ENCODE data around the gene ARL10.

The ARL10 gene, protein sequence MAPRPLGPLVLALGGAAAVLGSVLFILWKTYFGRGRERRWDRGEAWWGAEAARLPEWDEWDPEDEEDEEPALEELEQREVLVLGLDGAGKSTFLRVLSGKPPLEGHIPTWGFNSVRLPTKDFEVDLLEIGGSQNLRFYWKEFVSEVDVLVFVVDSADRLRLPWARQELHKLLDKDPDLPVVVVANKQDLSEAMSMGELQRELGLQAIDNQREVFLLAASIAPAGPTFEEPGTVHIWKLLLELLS

DNA sequence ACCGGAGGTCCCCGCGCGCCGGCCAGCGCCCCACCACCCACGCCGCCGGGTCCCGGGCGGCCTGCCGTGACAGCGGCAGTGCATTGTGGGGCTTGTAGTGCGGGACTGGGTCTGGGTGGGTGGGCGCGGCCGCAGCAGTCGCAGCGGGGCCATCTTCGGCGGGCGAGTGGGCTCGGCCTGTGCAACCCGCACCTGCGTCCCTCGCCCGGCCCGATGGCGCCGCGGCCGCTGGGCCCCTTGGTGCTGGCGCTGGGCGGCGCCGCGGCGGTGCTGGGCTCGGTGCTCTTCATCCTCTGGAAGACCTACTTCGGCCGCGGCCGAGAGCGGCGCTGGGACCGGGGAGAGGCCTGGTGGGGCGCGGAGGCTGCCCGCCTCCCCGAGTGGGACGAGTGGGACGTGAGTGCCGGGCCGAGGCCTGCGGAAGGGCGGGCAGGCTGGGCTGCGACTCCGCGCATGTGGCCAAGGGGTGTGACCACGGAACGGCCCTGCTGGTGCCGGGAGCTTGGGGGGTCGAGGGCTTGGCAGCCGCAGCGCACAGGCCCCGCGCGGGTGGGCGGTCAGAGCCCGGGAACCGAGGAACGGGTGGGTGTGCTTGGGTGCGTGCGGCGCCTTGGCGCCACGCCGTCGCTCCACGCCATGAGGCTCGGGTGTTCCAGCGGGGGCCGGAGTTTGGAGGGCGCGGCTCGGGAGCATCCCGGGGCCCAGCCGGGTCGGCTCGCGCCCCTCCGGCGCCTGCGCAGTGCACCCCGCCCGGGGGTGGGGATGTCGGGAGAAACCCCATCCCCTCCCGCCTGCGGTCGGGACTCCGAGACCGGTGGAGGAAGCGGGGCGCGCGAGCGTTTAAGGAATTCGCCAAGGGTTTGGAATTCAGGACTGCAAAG is at the start of gene ARL10:
Gene ARL10 (plus strand): TSS at position 137 of the 881 bp plus-strand sequence. CDS start 77 bp downstream, at position 214.
- DNase-seq, result peak; percentile 59

DNA sequence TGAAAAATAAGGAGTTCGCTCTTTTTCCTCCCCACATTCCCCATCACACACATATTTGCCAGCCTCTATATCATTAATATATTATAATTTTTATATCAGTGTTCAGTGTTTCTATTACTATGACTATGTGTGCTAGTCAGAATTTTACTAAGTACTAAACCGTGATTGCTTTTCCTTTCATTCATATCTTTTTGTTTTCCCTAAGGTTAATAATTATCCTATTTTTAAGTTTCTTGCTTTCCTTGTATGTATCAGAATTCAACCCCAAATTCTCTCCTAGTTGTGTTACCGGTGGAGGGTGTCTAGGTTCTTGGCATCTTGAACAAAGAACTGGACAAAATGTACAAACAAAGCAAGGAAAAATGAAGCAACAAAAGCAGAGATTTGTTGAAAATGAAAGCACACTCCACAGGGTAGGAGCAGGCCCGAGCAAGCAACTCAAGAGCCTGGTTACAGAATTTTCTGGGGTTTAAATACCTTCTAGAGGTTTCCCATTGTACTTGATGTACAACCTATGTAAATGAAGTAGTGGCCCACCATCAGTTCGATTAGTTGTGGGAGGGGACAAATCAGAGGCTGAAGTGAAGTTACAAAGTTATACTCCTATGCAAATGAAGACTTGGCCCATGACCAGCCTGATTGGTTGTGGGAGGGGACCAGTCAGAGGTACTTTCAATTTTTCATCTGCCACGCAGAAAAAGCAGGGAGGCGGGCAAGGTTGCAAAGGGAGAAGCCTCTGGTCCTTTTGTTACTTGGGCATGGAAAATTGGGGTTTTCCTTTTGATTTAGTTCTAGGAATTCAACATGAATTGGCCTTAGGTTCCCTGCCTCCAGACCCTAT is 47.5 kb upstream of the ARL10 start:
- DNase-seq, result no peak

DNA sequence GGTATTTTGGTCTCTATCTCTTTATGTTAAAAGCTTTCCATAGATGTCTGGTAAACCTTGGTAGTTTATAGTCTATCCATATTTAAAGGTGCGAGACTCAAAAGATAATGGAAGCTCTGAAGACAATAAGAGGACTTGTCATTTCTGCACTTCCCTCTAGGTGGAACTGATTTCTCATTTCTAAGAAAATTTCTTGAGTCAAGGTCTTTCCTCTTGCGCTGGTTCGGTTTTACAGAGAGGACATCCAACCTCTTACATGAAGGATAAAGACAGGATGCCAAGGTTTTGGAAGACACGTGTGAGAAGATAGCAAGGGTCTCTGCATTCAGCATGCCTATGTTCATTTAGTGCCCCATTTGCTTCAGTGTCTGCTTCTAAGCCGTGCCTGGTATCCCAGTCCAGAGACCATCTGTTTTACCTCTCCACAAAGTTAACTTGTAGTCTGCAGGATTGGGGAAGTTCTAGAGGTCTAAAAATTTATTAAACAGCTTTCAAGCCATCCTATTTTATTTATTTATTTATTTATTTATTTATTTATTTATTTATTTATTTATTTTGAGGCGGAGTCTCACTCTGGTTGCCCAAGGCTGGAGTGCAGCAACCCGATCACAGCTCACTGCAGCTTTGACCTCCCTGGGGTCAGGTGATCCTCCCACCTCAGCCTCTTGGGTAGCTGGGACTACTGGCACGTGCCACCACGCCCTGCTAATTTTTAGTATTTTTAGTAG is 45.3 kb upstream of the ARL10 start:
- peak; percentile 50 for DNase-seq

DNA sequence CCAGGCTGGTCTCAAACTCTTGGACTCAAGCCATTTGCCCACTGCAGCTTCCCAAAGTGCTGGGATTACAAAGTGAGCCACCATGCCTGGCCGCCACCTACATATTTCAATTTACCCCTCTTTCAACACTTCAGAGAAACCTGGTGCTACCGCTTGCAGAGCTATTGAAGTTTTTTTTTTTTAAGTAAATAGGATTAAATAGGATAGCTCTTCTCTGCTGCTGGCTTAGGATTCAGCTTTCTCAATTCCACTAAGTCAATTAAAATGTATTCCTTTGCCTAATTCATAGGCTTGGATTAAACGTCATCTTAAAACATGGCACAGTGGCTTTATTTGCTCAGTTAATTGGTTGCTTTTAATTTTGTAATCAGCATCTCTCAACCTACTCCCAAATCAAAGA is 44.7 kb upstream of the ARL10 start:
- peak; percentile 90 for DNase-seq

DNA sequence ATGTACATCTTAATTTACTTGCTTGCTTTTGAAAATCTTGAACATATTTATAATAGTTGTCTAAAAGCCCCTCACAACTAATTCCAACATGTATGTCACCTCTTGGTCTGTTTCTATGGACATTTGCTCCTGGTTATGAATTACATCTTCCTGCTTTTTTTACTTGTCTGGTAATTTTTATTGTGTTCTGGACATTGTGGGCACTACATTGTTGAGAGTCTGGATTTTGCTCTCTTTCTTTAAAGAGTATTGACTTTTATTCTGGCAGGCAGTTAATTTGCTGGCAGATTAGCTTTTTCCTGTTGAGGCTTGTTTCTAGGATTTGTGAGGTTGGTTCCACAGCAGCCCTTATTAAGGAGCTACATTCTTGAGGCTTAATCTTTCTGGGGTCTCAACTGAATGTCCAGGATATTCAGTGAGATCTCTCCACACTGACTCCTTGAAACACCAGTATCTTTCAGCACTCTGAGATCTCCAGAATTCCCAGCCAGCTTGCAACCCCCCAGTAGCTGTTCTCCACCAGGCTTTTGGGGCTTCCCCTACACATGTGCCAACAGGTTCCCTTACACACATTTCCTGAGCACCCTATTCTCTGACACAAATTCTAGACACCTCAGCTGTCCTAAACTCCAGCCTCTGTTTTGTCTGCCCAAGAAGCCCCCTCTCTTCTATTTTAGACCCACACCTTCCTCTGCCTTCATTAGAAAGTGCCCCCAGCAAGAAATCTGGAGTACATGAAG is 31.1 kb upstream of the ARL10 start:
- DNase-seq, result no peak

DNA sequence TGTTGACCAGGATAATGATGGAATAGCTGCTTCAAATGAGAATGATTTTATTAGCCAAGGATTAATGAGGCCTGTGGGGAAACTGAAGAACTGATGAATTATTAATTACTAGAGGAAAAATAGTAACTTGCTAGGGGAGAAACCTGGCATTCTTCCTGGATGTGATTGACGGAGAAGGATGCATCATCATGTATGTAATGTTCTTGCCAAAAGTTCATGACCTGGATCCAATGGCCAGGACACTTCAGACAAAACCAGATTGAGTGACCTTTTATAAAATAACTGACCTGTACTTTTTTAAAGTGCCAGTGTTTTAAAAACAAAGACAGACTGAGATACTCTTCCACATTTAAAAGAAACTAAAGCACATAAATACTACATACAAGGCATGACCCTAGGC is 27.4 kb upstream of the ARL10 start:
- DNase-seq, result no peak

DNA sequence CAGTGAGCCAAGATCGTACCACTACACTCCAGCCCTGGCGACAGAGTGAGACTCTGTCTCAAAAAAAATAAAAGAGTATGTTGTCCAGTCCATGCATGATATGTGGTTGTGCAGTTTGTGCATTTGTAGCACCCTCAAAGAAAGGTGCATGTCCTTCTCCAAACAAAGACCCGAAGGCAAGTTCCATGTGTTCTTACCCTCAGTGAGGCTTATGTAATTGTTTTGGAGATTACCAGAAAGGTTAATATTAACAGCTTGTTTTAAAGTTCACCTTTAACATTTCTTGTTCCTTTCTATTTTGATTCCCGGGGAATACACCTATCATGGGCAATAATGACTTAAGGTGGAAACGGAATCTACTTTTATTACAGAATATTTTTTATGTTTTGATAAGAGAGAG is 26.0 kb upstream of the ARL10 start:
- no peak for DNase-seq

DNA sequence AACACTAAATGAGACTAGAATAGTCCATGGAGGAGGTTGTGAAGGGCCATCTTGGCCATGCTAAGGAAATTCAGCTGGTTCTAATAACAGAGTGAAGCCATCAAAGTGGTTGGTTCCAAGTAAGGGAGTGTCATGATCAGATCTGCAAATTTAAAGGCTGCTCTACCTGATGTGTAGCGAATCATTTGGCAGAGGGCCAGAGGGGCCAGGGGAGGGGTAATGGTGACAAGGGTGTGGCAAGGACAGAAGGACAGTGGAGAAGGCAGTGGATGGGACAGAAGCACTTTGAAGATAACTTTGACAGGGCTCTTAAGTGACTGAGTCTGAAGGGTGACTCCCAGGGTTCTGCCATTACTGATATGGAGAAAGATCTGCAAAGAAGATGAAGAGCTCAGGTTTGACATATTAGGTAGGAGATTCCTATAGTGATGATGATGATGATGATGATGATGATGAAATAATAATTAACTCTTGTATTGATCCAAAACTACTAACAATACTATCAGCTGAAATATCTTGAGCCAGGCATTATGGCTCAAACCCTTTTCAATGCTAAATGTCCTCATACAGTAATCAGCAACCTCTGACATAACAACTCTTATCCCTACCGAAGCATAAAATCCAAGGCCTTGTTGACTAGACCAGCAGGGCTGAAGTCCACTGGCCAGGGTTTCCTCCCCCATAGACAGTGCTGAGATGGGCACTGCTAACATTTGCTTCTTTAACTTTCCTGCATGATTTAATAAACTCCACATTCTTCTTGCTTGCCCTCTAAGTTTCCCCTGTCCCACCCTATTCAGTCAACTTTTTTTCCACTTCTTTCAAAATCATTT is 23.7 kb upstream of the ARL10 start:
- no peak for DNase-seq

DNA sequence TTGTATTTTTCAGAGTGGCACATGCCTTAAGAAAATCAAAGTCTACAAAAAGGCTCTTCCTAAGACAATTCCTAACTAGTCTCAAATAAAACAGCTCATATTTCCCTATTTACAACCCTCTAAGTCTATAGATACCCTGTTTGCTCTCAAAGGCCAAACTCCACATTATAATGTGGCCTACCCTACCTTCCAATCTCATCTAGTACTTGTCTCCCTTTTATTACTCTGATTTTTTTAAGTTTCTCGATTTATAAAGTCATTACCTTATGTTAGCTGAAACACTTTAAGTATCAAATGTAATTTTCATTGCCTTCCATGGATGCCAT is 23.2 kb upstream of the ARL10 start:
- DNase-seq, result no peak

DNA sequence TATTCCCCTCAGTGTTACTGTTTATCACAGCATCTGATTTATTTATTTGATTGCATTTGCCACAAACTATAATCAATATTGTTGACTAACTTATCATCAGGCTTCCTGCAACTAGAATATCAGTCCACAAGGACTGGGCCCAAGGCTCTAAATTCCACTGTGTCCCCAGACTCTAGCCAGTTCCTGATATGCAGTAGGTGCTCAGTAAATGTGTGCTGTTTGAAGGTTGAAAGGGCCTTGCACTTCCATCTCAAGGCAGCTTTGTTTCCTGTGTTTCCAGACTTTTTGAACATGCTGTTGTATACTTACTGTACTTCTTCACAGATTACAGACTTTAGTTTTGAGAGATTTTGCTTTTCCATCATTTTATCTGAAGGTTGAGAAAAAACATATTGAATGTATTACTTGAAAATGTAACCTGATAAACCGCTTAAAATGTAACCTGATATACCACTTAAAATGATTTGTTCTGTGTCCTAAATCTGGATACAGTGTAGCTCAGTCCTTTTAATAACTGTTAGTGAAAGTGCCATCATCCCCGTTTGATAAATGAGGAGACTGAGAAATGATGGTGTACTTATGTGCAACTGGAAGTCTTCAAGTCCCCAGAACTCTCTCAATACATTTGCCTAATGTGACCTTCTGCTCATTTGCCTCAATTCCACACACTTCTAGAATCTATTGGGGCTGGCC is 22.4 kb upstream of the ARL10 start:
- peak; percentile 18 for DNase-seq

DNA sequence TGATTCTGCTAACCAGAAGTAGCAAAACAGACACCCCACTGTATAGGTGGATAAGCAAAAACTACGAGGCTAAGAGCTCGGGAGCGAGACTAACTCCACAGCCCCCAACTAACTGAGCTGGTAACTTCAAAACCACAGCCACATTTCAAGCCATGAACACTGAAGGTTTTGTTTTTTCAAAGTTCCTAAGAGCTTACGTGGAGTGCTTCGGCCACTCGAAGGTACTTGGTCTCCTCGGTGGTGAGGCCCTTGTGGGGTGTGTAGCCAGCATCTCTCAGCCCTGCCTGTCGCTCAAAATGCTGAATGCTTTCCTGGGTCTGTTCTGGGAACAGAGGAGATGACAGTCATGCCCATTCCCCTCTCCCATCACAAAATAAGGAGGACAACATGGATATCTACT is 14.9 kb upstream of the ARL10 start:
- no peak for DNase-seq

DNA sequence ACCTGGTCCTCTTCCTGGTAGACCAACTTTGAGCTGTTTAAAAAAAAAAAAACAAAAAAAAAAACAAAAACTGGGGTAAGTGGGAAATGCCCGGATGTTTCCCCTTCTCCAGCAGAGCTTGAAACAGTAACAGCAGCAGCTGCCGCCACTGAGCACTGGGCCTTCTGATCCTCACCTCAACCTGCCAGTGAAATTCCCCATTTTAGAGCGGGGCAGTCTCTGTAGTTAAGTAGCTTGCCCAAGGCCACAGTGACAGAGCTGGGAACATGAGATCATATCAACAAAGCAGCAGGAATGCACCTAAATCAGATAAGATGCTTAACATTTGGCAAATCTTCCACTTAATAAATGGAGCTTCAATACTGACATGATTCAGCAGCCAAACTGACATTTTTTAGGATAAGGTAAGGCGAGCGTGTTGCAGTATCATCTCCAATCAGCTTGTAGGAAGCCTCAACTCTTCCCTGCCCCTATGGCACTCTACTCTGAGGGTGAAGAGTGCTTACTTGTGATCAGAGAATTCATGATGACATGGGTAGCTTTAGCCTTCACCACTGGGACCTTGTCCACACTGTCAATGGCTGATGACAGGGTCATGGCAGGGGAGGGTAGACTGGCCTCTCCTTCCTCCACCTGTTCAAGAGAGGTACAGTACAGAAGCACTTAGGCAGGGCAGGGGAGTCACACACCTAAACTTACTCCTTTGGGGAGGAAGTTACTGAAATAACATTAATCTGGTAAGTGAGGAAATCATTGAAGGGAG is 13.0 kb upstream of the ARL10 start:
- no peak for DNase-seq

DNA sequence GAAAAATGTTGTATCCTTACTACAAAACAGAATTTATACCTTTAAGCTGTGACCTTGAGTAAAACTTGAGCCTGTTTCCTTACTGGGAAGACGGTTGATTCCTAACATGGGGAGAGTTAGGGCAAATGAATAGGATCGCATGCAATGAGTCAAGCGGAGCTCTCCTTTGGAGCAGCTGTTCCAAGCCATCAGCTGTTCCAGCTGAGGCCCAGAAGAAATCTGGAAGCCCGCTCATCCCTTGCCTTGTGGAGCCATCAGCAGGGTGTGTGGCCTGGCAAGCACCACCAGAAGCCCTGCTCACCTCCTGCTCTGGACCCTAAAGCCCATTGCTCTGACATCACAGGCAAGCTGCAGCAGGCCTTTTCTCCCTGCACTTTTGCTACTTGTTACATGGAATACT is 11.8 kb upstream of the ARL10 start:
- no peak for DNase-seq

DNA sequence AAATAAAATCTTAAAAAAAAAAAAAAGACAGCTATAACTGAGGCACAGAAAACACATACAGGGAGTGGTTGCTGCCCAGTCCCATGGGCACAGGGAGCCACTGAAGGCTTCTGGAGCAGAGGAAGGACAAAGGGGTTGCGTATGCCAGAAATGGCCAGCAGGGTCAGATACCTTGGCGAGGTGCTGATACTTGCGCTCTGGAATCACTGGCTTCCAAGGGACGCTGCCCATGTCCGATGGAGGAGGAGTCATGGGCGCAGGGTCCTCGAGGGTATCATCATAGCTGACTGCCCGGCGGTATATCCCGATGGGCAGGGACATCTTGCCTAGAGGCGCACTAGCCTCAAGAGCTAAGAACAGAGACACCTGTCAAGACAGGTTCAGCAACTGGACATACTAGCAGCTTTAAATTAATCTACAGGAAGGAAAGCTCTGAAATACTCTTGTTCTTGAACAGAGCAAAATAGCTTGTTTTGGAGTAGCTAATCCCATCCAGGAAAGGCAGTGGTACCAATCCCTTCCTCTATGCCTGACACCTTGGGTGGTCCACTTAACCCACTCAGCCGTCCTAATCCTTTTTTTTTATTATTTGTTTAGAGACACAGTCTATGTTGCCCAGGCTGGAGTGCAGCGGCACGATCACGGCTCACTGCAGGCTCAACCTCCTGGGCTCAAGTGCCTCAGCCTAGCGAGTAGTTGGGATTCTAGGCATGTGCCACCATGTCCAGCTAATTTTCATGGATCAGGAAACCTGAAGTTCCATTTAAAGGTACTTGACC is 9.7 kb upstream of the ARL10 start:
- no peak for DNase-seq

DNA sequence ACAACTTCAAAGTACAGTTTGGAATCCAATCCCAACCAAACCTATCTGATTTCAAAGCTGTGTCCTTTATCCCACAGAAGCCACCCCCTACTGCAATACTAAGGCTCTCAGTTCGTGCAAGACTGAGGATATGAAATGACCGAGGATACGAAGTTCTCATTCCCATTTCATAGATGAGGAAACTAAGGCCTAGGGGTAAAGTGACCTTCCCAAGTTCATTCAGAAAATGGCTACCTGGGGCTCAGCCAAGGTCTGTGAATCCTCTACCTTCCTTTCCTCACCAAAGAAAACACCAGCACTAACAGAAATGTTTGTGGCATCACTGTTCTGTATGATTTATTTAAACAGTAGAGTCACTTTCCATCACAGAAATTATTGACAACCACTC is 9.1 kb upstream of the ARL10 start:
- DNase-seq, result no peak

DNA sequence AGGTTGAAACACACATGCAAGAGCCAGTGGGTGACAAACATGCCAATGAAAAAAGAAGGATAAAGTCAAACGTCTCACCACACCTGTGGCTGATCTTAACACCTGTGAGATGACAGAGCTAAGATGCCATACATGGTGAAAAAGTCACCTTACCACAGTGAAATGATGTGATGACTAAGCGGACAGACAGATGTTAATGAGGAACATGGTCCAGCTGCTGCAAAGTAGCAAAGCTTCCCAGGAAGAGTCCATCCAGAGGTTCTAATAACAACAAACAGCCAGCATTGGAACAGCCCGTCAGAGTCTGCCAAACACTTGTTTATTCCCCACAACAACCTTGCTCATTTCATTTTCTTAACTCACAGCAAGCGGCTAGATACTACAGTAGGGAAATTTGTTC is 5.6 kb upstream of the ARL10 start:
- no peak for DNase-seq

DNA sequence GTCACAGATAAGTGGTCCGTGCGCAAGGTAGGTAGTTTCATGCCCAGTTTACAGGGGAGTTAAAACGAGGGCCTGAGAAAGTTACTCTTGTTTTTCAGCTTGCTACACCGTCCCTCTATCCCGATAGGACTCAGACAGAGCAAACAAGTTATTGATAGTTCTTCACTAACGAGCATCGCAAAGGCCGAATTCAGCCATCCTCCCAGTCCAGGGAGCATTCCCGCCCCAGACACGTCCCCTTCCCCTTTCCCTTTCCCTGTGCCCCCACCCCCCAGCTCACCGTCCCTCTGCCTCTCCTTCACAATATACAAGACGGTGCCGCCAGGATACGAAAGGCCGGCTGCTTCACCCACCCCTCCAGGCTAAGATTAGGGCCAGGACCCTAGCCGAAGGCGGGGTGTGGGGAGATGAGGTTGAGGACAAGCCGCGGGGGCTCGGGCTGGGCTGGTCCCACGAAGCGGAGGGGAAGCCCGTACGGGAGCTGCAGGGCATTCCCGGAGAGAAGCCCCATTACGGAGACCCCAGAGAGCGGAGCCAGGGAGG is 4.3 kb upstream of the ARL10 start:
- peak; percentile 56 for DNase-seq

DNA sequence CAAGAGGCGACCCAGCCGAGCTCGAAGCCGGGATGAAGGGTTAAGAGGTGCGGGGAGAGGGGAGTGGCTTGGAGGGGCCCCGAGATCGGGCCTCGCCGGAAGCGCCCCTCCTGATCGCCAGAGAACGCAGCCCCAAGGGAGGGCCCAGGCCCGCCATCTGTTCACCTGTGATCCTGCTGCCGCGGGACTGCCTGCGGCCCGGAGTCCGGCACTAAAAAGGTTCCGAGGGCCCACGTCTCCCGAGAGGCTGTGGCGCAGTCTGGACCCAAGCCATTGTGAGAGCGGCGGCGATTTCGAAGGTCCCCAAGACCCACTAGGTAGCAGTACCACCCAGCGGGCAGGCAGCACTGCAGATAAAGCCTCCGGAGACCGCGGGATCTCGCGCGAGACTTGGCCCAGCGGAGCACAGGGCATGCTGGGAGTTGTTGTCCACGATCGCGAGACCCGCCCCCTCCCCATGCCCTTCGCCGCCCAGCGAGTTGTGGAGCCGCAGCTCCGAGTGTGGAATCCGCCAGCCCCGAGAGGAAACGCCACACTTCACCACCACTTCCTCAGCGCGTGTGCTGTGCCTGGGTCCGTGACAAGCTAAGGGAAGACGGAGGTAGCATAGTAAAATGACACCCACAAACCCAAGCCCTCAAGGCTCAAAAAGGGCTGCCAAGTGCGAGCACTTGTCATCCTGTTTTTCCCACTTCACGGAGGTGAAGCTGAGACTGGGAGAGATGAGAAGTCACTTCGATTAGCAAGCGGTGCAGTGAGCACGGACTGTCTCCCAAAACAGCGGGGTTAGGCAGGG is 3.7 kb upstream of the ARL10 start, which contains the start of gene KIAA1191:
Gene KIAA1191 (minus strand): TSS at position 328 of the 796 bp plus-strand sequence. CDS start 2,256 bp downstream, outside the sequence.
- DNase-seq, result peak; percentile 88
